Neural cell (in vitro differentiated cells): ENCODE measurements around the gene IMPG1. TPM values are rescaled to one million over a fixed set of nuclear protein-coding genes. Genes with fewer than 3 reads are reported as not detected.

Experiments used
- H2AFZ ChIP-seq: fragments of 200-600, 300-800 bp; sonication (generic), shearing (Covaris generic); 2 replicates; pipeline ENCODE4 v1.6.0; 2014; ENCODE audit warnings: low read depth, mild to moderate bottlenecking, antibody characterized with exemption, low read length, moderate library complexity
- H3F3A ChIP-seq: fragments of 200-600 bp; shearing (Covaris generic); 2 replicates; pipeline ENCODE4 v1.6.1; 2016; ENCODE audit warnings: mild to moderate bottlenecking, moderate library complexity, mixed read lengths, antibody characterized with exemption, low read length; ENCODE audit not compliant: insufficient read depth, poor library complexity, severe bottlenecking
- H3K27ac ChIP-seq: fragments of 200-600, 300-800 bp; sonication (generic), shearing (Covaris generic); 2 replicates; pipeline ENCODE4 v1.5.1; 2014; ENCODE audit warnings: mild to moderate bottlenecking, low read length, moderate library complexity
- H3K27me3 ChIP-seq: fragments of 300-800, 200-600 bp; sonication (generic), shearing (Covaris generic); 2 replicates; pipeline ENCODE4 v1.6.0; 2014; ENCODE audit warnings: mild to moderate bottlenecking, low read depth, low read length, moderate library complexity; ENCODE audit not compliant: insufficient read depth
- H3K36me3 ChIP-seq: fragments of 300-800, 200-600 bp; sonication (generic), shearing (Covaris generic); 2 replicates; pipeline ENCODE4 v1.5.1; 2014; ENCODE audit warnings: mild to moderate bottlenecking, antibody characterized with exemption, low read length, moderate library complexity; ENCODE audit not compliant: insufficient read depth
- H3K4me2 ChIP-seq: fragments of 300-800, 200-600 bp; sonication (generic), shearing (Covaris generic); 2 replicates; pipeline ENCODE4 v1.6.0; 2014; ENCODE audit warnings: mild to moderate bottlenecking, low read length
- H3K4me3 ChIP-seq: fragments of 300-800, 200-600 bp; sonication (generic), shearing (Covaris generic); 2 replicates; pipeline ENCODE4 v1.5.1; 2014; ENCODE audit warnings: mild to moderate bottlenecking, low read length, moderate library complexity
- H3K79me2 ChIP-seq: fragments of 200-600 bp; shearing (Covaris generic); replicated peaks from 2 replicates; pipeline ENCODE4 v1.6.0; 2014; ENCODE audit warnings: mild to moderate bottlenecking, low read length, moderate library complexity; ENCODE audit not compliant: insufficient read depth
- H3K9ac ChIP-seq: fragments of 300-800, 200-600 bp; sonication (generic), shearing (Covaris generic); 2 replicates; pipeline ENCODE4 v1.6.1; 2016; ENCODE audit warnings: mild to moderate bottlenecking, low read length, mixed read lengths
- H3K9me2 ChIP-seq: fragments of 200-600 bp; shearing (Covaris generic); 2 replicates; pipeline ENCODE4 v1.6.1; 2016; ENCODE audit warnings: mild to moderate bottlenecking, low read length, mixed read lengths; ENCODE audit not compliant: insufficient read depth
- H3K9me3 ChIP-seq: fragments of 200-600, 300-800 bp; sonication (generic), shearing (Covaris generic); 2 replicates; pipeline ENCODE4 v1.6.1; 2016; ENCODE audit warnings: mild to moderate bottlenecking, mixed run types, low read length, moderate library complexity, mixed read lengths
- H4K20me1 ChIP-seq: fragments of 200-600 bp; shearing (Covaris generic); 2 replicates; pipeline ENCODE4 v1.6.1; 2016; ENCODE audit warnings: mild to moderate bottlenecking, mixed run types; ENCODE audit not compliant: insufficient read depth
- CTCF ChIP-seq: fragments of 450-650 bp; IDR thresholded peaks from 2 replicates; pipeline ENCODE4 v1.5.1; 2014; ENCODE audit warnings: antibody characterized with exemption, mild to moderate bottlenecking, moderate library complexity; ENCODE audit not compliant: poor library complexity, severe bottlenecking
- EP300 ChIP-seq: fragments of 450-650 bp; conservative IDR thresholded peaks from 2 replicates; pipeline ENCODE4 v1.6.1; 2014; ENCODE audit warnings: antibody characterized with exemption, mild to moderate bottlenecking, moderate library complexity; ENCODE audit not compliant: poor library complexity, severe bottlenecking
- EZH2 ChIP-seq: fragments of 200-600, 300-800 bp; shearing (Covaris generic), sonication (generic); IDR thresholded peaks from 2 replicates; pipeline ENCODE4 v1.6.1; 2014; ENCODE audit warnings: antibody characterized with exemption, low read length, borderline replicate concordance, mild to moderate bottlenecking; ENCODE audit not compliant: insufficient read depth, poor library complexity, severe bottlenecking
- MXI1 ChIP-seq: fragments of 450-650 bp; conservative IDR thresholded peaks from 2 replicates; pipeline ENCODE4 v1.6.1; 2014; ENCODE audit warnings: antibody characterized with exemption, mild to moderate bottlenecking; ENCODE audit not compliant: poor library complexity, severe bottlenecking
- POLR2AphosphoS5 ChIP-seq: IDR thresholded peaks from 2 replicates; pipeline ENCODE4 v1.6.1; 2012
- RAD21 ChIP-seq: fragments of 450-650 bp; conservative IDR thresholded peaks from 2 replicates; pipeline ENCODE4 v1.6.1; 2014; ENCODE audit warnings: antibody characterized with exemption, mild to moderate bottlenecking, moderate library complexity
- REST ChIP-seq: IDR thresholded peaks from 2 replicates; pipeline ENCODE4 v1.6.1; 2012; ENCODE audit warnings: borderline replicate concordance
- SMC3 ChIP-seq: fragments of 450-650 bp; conservative IDR thresholded peaks from 2 replicates; pipeline ENCODE4 v1.6.1; 2014; ENCODE audit warnings: antibody characterized with exemption, mild to moderate bottlenecking, moderate library complexity; ENCODE audit not compliant: poor library complexity
- TAF1 ChIP-seq: IDR thresholded peaks from 2 replicates; pipeline ENCODE4 v1.6.1; 2012; ENCODE audit warnings: low read depth
- polyA plus RNA-seq: library from polyadenylated mRNA; depleted of rRNA; stranded (reverse); fragments of >200 nt; gene quantifications from 2 replicates; pipeline ENCODE4 v1.2.3, GENCODE V29; 2014

The IMPG1 gene
- polyA plus RNA-seq, 1 donor from 2014 or later: not detected

- H3K4me3 ChIP-seq: no peak overlapping the region
- no peak overlapping the region for H2AFZ ChIP-seq
- TF ChIP-seq MXI1: no peak
- no peak for TF ChIP-seq POLR2AphosphoS5
- TF ChIP-seq SMC3: peak; percentile 81
- no peak for TF ChIP-seq REST
- no peak for TF ChIP-seq EZH2
- peak; percentile 82 for TF ChIP-seq CTCF
- TF ChIP-seq RAD21: peak; percentile 86
- H3K27ac ChIP-seq: no peak overlapping the region
- H3K9ac ChIP-seq: no peak overlapping the region
- H3K9me2 ChIP-seq: no peaks in the 10 kb centered on the region
- no peaks in the 10 kb centered on the region for H3K27me3 ChIP-seq
- H4K20me1 ChIP-seq: no peaks in the 10 kb centered on the region
- no peaks in the 10 kb centered on the region for H3K36me3 ChIP-seq
- no peaks in the 10 kb centered on the region for H3F3A ChIP-seq
- H3K4me2 ChIP-seq: no peak overlapping the region
- H3K9me3 ChIP-seq: no peaks in the 10 kb centered on the region
- no peaks in the 10 kb centered on the region for H3K79me2 ChIP-seq
These were observed 179.2 kb downstream of the IMPG1 start for GRCh38 chr6:75893058-75893775.

GRCh38 chr6:75892384-75892783 is 180.1 kb downstream of the IMPG1 start:
- Histone ChIP-seq H3K9me2 (no peaks in the 10 kb centered on the region), H3K9me3 (no peaks in the 10 kb centered on the region), H3K79me2 (no peaks in the 10 kb centered on the region), H3K9ac (no peak overlapping the region), H3K27me3 (no peaks in the 10 kb centered on the region), H3K36me3 (no peaks in the 10 kb centered on the region), H3K27ac (no peak overlapping the region), H3F3A (no peaks in the 10 kb centered on the region), H3K4me3 (no peak overlapping the region), H4K20me1 (no peaks in the 10 kb centered on the region), H3K4me2 (no peak overlapping the region), H2AFZ (no peak overlapping the region)
- TF ChIP-seq EZH2: no peak
- TF ChIP-seq EP300: no peak
- TF ChIP-seq CTCF: no peak
- no peak for TF ChIP-seq RAD21
- TF ChIP-seq SMC3: no peak
- no peak for TF ChIP-seq REST
- TF ChIP-seq MXI1: no peak
- TF ChIP-seq TAF1: no peak
- TF ChIP-seq POLR2AphosphoS5: no peak
